Anterior cingulate cortex (tissue), 58 donors: ENCODE results near the gene PAPOLA.

Source experiments
- DNase-seq, 58 donors: peaks; one replicate each; lab custom pipeline; 2025; lab: John Stamatoyannopoulos, UW

Gene PAPOLA

DNA sequence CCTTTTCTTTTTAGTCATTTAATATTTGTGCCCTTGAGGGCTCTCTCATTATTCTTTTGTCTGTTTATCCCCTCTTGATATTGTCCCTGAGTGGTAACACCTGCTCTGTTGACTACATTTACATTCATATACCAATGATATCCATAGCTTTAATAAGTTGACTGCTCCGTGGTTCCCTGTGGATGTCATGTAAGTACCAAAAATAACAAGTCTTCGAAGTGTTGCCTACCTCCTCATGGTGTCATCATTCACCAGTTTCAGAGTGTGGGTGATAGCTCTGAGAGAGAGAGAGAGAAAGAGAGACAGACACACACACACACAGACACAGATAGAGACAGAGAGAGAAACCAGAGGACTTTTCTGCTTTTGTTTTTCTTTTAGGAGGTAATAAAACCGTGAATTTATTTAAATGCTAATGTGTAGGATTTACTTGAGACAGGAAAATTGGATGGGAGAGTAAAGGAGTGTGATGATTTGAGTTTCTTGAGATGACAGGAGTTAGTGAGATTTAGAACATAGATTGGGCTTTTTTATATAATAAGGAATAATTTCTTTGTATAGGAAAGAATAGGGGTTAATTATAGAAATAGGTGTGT, 52.2 kb downstream of the PAPOLA start:
- DNase-seq, result peak in 2 of 58 donors; percentile 5 to 26

DNA sequence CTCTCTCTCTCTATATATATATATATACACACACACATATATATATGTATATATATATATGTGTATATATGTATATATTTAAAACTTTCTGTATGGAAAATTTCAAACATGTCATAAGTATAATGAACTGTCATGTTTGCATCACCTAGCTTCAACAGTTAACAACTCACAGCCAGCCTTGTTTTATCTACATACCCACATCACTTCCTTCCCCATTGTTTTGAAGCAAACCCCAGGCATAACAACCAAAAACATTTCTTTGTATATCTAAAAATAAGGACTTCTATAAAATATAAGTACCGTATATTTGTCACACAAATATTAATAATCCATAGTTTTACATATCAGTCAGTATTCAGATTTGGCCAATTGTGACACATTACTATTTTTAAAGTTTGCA, 57.4 kb downstream of the PAPOLA start:
- DNase-seq, result no peak

GRCh38 chr14:96564389-96564788, 62.2 kb downstream of the PAPOLA start:
- DNase-seq, result no peak

DNA sequence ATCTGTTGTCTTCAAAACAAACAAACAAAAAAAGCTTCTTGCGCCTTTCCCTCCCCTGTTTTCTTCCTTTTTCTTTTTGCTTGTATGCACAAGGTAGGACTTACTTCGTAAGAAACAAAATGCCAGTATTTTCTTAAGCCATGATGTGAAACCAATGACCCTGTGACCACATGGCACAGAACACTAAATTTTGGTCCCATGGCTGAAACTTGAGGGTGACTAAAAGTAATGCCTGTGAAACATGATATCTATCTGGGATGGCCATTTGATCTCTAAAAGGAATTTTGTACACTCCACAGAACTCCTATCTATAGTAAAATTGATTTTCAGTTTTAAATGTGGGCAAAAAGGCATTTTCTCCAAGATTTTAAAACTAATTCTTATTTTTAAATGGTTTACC, 63.6 kb downstream of the PAPOLA start:
- no peak for DNase-seq

- peak in 2 of 58 donors; percentile 9 to 15 for DNase-seq
Observed at GRCh38 chr14:96567289-96567899, 65.2 kb downstream of the PAPOLA start.

- DNase-seq, result no peak
Observed at GRCh38 chr14:96568621-96569020, 66.4 kb downstream of the PAPOLA start.

DNA sequence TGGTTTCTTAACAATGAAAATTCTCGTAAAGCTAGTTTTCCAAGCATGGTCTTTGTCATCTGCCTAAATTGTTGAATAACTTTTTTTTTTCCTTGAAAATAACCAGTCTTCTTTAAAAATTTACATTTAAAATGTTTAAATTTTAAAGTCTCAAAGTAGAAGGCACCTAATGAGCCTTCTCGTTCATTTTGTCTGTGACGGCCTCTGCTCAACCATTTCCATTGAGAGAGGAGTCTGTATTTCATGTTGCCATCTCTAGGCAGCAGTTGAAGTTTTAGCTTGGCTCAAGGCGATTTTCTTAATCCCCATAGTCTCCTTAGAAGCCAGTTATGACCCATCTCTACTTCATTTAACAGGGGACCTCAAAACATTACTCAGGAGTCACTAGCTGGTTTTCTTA, 69.1 kb downstream of the PAPOLA start:
- no peak for DNase-seq

DNA sequence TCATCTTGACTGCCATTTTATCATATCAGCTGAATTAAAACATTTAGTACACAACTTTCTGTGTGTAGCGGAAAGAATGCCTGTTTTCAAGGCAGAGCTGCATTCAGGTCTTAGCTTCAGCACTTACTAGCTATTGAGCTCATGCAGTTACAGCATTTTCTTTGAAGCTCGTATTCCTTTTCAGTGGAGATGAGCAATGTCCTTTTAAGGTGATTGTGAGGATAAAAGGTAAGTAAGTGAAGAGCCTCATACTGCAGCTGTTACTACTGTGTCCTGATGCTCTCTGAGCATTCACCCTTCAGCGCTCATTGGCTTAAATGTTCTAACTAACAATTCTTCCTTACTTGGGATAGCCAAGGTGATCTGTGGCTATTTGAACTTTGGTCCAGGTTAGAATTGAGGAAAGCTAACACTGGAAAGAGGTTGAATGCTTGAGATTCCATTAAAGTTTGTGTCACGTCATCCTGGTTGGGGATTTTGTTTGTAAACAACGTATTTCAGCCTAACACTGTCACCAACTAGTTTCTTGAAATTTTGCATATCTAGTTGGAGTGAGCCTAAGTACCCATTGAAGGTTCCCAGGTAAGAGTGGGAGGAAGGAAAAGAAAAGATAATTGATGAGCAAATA, 71.4 kb downstream of the PAPOLA start:
- DNase-seq, result no peak

DNA sequence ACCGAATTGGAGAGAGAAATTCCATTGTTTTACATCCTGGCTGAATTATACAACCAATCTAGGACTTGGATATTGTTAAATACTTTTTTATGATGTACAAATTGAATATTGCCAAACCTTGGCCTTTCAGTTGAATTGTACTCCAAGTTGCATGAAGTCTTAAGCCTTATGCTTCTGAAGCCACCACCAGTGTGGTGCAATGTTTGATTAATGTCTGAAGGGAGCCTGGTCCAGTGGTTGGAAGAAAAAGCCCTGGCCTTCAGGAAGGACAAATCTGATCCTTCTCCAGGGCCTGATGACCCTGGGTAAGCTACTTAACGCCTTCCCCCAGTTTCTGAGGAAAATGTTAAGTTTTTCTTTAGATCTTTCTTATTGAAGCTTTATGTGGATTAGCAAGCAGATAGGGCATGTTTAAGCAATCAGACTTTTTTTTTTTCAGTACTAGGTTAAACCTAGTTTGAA, 72.0 kb downstream of the PAPOLA start:
- no peak for DNase-seq

DNA sequence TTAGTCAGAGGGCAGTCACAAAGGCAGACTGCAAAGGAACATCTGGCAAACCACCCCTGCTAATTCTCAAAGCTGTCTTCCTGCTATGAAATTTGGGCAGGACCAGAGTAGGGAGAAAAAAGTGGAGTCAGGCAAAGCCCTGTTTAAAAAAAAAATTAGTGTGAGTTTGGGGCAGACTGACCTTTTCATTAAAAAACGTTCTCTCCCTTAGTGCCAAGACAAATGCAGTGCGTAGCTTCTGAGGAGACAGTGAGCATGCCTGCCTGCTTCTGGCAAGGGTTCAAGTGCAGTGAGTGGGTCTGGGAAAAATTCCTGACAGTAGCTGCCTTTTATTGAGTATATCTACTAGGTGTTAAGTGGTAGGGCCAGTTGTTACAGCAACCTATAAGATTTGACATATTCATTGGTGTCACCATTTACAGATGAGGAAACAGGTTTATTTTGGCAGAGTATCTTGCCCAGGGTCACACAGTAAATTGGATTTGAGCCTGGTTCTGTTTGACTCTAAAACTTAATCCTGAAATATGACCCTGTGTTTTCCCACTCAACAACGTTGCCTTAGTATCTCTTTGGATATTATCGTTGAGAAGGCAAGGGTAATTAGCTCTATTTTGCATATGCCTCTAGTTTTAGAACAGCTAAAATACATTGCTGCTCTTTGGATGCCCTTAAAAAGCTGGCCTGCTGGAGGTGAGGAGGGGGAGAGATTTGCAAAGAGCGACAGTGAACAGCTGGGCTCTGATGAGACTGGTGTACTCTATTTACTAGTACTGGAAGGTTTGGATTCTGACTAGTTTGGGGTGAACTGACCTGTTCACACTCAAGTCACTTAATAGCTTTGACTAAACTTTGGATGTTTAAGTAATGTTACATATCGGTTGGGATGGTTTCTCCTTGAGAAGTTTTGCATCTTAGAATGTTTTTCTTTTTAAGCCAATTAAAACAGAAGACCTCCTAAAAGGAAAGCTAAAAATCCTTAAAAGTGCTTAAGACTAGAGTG, 72.8 kb downstream of the PAPOLA start:
- DNase-seq, result no peak

GRCh38 chr14:96576359-96576758, 74.2 kb downstream of the PAPOLA start:
- no peak for DNase-seq

- DNase-seq, result no peak
Observed at GRCh38 chr14:96576937-96577336, 74.8 kb downstream of the PAPOLA start.

DNA sequence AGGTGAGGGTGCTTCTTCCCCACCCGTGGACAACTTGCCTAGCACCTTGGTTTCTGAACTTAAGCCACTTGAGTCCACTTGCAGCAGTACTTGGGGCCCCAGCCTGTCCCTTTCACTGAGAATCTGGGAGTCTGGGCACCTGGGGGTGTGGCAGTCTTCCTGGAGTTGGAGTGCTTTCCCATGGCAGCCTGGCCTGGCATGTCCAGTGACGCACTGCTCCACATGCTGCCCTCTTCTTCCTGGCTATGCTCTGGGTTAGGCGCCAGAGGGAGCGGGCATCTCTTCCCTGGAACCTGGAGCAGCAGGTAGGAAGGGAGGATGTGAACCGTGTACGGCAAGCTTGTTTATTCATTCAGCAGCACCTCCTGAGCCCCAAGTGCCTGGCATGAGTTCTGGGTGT, 76.4 kb downstream of the PAPOLA start:
- no peak for DNase-seq

GRCh38 chr14:96579358-96579757, 77.2 kb downstream of the PAPOLA start:
- no peak for DNase-seq

DNA sequence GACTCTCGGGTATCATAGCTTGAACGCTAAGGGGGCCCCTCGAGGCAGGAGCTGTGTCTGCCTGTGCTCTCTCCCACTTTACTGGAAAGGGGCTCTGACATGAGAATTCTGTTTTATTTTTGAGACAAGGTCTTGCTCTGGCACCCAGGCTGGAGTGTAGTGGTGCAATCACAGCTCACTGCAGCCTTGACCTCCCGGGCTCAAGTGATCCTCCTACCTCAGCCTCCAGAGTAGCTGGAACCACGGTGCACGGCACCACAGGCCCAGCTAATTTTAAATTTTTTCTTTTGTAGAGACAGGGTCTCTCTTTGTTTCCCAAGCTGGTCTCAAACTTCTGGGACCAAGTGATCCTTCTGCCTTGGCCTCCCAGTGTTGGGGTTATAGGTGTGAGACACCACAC, 77.7 kb downstream of the PAPOLA start:
- DNase-seq, result no peak

DNA sequence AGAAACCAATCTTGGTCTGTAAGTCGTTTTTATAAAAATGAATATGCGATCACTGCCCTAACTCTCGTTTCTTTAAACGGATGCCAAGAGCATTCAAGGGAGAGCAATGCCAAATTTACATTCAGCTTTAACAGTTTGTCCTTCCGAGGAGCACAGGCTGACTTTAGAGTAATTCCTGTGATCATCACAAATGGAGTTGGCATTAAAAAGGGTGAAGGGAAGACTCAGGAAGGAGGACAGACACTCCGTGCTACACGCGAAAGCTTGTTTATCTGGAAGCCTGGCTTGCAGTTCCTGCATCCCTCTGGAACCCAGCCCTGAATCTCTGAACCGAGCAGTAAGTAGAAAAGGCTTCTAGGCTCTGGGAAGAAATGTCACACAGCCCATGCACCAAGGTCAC, 78.4 kb downstream of the PAPOLA start:
- DNase-seq, result no peak

- no peak for DNase-seq
Observed at GRCh38 chr14:96581026-96581425, 78.8 kb downstream of the PAPOLA start.

DNA sequence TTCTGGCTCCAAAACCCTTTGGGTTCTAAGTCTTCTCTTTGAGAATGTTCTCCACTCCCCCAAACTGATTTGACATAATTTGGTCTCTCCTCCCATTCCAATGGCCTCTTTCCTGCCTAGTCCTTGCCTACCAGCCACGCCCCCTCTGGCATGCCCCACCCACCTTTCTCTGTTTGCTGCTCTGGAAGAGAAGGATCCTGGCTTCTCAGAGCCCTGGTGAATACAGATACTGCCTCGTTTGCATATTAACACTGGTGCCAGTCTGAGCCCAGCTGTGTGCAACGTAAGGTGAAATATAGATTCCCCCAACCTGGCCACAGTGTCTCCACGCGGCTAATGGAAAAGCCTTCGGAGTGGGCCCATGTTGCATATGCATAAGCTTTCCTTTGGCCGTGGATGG, 79.7 kb downstream of the PAPOLA start:
- DNase-seq, result no peak

GRCh38 chr14:96582411-96582961, 80.3 kb downstream of the PAPOLA start:
- no peak for DNase-seq

DNA sequence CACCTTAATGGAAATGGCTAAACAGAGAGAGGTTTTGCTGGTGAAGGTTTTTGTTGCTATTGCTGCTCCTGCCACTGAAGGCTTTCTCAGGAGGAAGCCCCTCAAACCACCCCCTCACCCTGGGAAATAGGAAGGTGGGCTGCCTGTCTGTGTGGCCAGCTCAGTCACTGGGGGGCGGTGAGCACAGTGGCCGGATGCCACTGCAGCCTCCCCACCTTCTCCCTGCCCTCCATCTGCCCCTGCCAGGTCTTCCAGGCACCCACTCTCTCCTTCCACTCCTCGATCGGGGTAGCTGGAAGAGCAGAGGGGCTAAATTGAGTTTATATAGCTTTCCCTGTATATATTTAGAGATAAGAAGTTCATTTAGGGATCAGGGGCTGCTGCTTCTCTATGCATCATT, 80.8 kb downstream of the PAPOLA start:
- DNase-seq, result no peak
